ENCODE results near the gene MVD.
"Not testable (repeated sequence)": the region's sequence is repeated elsewhere in the genome, so short reads cannot be mapped to it uniquely, and the experiment has no call there.

The MVD gene

DNA sequence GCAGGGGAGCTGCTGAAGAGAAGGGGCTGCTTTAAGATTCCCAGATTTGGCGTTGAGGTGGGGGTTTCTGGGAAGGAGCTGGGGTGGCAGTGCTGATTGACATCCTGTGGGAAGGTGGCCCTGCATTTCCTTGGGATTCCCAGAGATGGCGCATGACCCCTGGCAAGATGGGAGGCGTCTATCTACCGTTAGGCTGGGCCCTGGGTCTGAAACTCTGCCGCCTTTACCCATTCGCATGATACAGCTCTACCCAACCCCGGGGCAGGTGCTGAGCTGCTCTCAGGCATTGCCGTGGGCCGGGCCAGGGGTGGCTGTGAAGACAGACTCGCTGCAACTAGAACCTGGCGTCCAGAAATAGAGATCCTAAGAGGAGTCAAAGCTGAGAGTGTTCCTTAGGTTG, 9.9 kb upstream of the MVD start:
- TF ChIP-seq, protein P1, sequence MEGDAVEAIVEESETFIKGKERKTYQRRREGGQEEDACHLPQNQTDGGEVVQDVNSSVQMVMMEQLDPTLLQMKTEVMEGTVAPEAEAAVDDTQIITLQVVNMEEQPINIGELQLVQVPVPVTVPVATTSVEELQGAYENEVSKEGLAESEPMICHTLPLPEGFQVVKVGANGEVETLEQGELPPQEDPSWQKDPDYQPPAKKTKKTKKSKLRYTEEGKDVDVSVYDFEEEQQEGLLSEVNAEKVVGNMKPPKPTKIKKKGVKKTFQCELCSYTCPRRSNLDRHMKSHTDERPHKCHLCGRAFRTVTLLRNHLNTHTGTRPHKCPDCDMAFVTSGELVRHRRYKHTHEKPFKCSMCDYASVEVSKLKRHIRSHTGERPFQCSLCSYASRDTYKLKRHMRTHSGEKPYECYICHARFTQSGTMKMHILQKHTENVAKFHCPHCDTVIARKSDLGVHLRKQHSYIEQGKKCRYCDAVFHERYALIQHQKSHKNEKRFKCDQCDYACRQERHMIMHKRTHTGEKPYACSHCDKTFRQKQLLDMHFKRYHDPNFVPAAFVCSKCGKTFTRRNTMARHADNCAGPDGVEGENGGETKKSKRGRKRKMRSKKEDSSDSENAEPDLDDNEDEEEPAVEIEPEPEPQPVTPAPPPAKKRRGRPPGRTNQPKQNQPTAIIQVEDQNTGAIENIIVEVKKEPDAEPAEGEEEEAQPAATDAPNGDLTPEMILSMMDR (IDR thresholded peaks at IDR 0.05; ENCODE audit: extremely low read depth, insufficient read depth, missing control alignments) = no peak
- in situ Hi-C loops (cut with MboI; ENCODE audit: low pct_unique_long_range_greater_than_20kb, low sequenced_read_pairs, unreplicated experiment) = no loop called here
- DNase-seq (ENCODE audit: low spot score) = no peak

GRCh38 chr16:88671806-88672205, 8.9 kb upstream of the MVD start:
- TF ChIP-seq, protein P1 (IDR thresholded peaks at IDR 0.05; ENCODE audit: extremely low read depth, insufficient read depth, missing control alignments) = no peak
- no peak for DNase-seq (ENCODE audit: low spot score)
- in situ Hi-C loops (cut with MboI; ENCODE audit: low pct_unique_long_range_greater_than_20kb, low sequenced_read_pairs, unreplicated experiment) = no loop called here

- no peak for DNase-seq (ENCODE audit: low spot score)
- in situ Hi-C loops (cut with MboI; ENCODE audit: low pct_unique_long_range_greater_than_20kb, low sequenced_read_pairs, unreplicated experiment) = no loop called here
- TF ChIP-seq, protein P1 (IDR thresholded peaks at IDR 0.05; ENCODE audit: extremely low read depth, insufficient read depth, missing control alignments) = no peak
Observed at GRCh38 chr16:88669980-88670379, 7.1 kb upstream of the MVD start.

DNA sequence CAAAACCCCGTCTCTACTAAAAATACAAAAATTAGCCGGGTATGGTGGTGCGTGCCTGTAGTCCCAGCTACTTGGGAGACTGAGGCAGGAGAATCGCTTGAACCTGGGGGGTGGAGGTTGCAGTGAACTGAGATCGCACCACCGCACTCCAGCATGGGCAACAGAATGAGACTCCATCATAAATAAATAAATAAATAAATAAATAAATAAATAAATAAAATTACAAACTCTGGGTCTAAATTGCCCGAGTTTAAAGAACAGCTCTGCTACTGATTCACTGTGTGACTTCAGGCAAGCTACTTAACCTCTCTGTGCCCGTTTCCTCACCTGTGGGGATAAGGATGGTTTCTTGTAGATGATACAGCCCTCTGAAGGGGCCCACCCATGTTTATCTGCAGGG, 6.6 kb upstream of the MVD start:
- in situ Hi-C loops (cut with MboI; ENCODE audit: low pct_unique_long_range_greater_than_20kb, low sequenced_read_pairs, unreplicated experiment); DNase-seq (ENCODE audit: low spot score): not testable (repeated sequence)

GRCh38 chr16:88667461-88667860, 4.6 kb upstream of the MVD start:
- in situ Hi-C loops (cut with MboI; ENCODE audit: low pct_unique_long_range_greater_than_20kb, low sequenced_read_pairs, unreplicated experiment) = no loop called here
- no peak for DNase-seq (ENCODE audit: low spot score)
- TF ChIP-seq, protein P1 (IDR thresholded peaks at IDR 0.05; ENCODE audit: extremely low read depth, insufficient read depth, missing control alignments) = no peak

GRCh38 chr16:88665570-88665969, 2.7 kb upstream of the MVD start:
- TF ChIP-seq, protein P1 (IDR thresholded peaks at IDR 0.05; ENCODE audit: extremely low read depth, insufficient read depth, missing control alignments) = no peak
- in situ Hi-C loops (cut with MboI; ENCODE audit: low pct_unique_long_range_greater_than_20kb, low sequenced_read_pairs, unreplicated experiment) = no loop called here
- no peak for DNase-seq (ENCODE audit: low spot score)

DNA sequence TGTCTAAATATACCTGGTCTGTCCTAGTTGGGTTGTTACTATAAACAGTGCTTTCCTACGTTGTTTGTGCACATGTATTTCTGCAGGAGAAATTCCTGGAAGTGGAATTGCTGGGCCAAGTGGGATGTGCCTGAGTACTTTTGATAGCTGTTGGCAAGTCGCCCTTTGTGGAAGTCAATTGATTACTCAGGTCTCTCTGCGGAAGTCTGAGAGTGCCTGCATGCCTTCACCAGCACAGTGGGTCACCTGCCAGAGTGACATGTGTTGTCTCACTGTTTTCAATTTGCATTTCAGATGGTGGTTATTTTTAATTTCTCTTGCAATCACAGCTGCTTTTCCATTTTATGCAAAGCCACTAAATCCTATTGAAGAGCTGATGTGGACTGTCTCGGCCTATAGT, 2.3 kb upstream of the MVD start:
- in situ Hi-C loops (cut with MboI; ENCODE audit: low pct_unique_long_range_greater_than_20kb, low sequenced_read_pairs, unreplicated experiment) = no loop called here
- DNase-seq (ENCODE audit: low spot score) = no peak
- TF ChIP-seq, protein P1 (IDR thresholded peaks at IDR 0.05; ENCODE audit: extremely low read depth, insufficient read depth, missing control alignments) = no peak

Measured in GM13977 (cell line).